Ishikawa (cell line): ENCODE data around the gene RAB31.

Experiments used
- CREB1 ChIP-seq: IDR thresholded peaks from 2 replicates; pipeline ENCODE4 v1.6.1; 2012; ENCODE audit warnings: low read depth
- FOXM1 ChIP-seq: IDR thresholded peaks from 2 replicates; pipeline ENCODE4 v1.6.1; 2012; ENCODE audit warnings: low read depth, borderline replicate concordance
- NFIC ChIP-seq: IDR thresholded peaks from 2 replicates; pipeline ENCODE4 v1.6.1; 2012
- TAF1 ChIP-seq: IDR thresholded peaks from 2 replicates; pipeline ENCODE4 v1.6.1; 2012; ENCODE audit warnings: low read depth, mild to moderate bottlenecking
- ZBTB7A ChIP-seq: IDR thresholded peaks from 2 replicates; pipeline ENCODE4 v1.6.1; 2012; ENCODE audit warnings: low read depth
- TF ChIP-seq, protein P1 (sequence below): IDR thresholded peaks from 2 replicates; pipeline ENCODE4 v1.6.1; 2012
- TF ChIP-seq, protein P2 (sequence below): IDR thresholded peaks from 2 replicates; pipeline ENCODE4 v1.6.1; 2012; ENCODE audit warnings: low read depth, mild to moderate bottlenecking

DNA sequence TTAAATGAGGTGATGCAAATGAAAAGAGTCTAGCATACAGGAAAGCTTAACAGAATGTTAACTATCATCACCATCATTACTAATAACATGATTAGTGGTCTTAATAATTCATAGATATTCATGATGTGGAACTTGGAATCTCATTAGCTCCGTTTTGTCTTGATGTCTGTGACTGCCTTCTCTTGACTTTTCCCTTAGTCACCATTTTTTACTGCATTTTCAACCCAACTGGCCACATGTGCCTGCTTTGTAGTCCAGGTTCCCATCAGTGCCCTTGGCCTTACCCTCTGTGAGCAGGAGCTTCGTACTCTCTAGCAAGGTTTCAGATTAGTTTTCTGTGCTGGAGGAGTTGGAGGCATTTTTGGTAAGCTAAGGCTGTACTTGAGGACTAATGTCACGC is 47.0 kb downstream of the RAB31 start:
- TF ChIP-seq, protein P1, sequence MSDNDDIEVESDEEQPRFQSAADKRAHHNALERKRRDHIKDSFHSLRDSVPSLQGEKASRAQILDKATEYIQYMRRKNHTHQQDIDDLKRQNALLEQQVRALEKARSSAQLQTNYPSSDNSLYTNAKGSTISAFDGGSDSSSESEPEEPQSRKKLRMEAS: no peak
- no peak for TF ChIP-seq ZBTB7A
- TF ChIP-seq, protein P2, sequence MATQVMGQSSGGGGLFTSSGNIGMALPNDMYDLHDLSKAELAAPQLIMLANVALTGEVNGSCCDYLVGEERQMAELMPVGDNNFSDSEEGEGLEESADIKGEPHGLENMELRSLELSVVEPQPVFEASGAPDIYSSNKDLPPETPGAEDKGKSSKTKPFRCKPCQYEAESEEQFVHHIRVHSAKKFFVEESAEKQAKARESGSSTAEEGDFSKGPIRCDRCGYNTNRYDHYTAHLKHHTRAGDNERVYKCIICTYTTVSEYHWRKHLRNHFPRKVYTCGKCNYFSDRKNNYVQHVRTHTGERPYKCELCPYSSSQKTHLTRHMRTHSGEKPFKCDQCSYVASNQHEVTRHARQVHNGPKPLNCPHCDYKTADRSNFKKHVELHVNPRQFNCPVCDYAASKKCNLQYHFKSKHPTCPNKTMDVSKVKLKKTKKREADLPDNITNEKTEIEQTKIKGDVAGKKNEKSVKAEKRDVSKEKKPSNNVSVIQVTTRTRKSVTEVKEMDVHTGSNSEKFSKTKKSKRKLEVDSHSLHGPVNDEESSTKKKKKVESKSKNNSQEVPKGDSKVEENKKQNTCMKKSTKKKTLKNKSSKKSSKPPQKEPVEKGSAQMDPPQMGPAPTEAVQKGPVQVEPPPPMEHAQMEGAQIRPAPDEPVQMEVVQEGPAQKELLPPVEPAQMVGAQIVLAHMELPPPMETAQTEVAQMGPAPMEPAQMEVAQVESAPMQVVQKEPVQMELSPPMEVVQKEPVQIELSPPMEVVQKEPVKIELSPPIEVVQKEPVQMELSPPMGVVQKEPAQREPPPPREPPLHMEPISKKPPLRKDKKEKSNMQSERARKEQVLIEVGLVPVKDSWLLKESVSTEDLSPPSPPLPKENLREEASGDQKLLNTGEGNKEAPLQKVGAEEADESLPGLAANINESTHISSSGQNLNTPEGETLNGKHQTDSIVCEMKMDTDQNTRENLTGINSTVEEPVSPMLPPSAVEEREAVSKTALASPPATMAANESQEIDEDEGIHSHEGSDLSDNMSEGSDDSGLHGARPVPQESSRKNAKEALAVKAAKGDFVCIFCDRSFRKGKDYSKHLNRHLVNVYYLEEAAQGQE: no peak
- TF ChIP-seq FOXM1: no peak
- TF ChIP-seq CREB1: no peak
- TF ChIP-seq TAF1: no peak
- no peak for TF ChIP-seq NFIC
